ENCODE results near the gene BDKRB1.

GRCh38 chr14:96265383-96266095, 9.5 kb downstream of the BDKRB1 start:
- TF ChIP-seq, protein P1, sequence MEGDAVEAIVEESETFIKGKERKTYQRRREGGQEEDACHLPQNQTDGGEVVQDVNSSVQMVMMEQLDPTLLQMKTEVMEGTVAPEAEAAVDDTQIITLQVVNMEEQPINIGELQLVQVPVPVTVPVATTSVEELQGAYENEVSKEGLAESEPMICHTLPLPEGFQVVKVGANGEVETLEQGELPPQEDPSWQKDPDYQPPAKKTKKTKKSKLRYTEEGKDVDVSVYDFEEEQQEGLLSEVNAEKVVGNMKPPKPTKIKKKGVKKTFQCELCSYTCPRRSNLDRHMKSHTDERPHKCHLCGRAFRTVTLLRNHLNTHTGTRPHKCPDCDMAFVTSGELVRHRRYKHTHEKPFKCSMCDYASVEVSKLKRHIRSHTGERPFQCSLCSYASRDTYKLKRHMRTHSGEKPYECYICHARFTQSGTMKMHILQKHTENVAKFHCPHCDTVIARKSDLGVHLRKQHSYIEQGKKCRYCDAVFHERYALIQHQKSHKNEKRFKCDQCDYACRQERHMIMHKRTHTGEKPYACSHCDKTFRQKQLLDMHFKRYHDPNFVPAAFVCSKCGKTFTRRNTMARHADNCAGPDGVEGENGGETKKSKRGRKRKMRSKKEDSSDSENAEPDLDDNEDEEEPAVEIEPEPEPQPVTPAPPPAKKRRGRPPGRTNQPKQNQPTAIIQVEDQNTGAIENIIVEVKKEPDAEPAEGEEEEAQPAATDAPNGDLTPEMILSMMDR (IDR thresholded peaks at IDR 0.05), result no peak
- TF ChIP-seq EZH2phosphoT487 (IDR thresholded peaks at IDR 0.05), result no peak
